ENCODE results near the gene MGMT. TPM values are rescaled to one million over a fixed set of nuclear protein-coding genes. Genes with fewer than 3 reads are reported as not detected.

MGMT gene
- total RNA-seq, 1 donor from 2014 or later, result 14.5 TPM

DNA sequence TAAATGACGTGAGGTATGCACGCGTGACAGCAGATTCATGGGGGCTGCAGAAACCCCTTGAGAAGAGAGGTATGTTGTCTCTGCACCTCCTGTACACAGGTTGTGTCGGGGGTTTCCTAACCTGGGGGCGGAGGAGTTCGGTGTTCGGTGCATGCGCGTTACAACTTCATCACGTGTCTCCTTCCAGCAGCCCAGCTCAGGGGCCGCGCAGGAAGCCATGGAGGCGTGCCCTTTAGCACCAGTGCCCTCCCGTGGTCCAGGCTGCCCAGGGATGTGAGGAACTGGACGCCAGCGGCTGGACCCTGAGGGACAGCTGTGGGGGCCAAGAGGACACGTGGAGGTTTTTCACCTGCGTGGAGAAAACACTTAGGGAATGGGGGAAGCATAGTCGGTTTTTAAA lies 310.6 kb downstream of the MGMT start:
- DNase-seq (ENCODE audit: missing footprints) (no peak), ATAC-seq (no peak)
- intact Hi-C loops (cut with DNase I), result no loop called here

DNA sequence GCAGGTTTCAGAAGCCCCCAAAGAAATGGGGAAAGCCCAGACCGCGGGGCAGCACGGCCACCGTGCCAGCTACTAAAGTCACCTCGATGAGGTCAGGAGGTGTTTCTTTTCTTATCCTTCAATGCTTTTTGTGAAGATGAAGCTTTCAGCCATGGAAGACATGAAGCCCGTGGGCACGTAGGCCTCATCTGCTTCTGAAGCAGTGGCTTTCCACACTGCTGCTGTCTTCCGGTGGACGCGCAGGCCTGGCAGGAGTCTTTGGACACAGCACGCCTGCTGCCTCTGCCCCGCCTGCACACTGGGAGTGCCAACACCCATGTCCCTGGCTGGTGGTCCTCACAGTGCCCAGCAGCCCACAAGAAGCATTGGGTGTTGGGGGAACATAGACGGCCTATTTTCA lies 311.5 kb downstream of the MGMT start:
- no peak for DNase-seq (ENCODE audit: missing footprints)
- intact Hi-C loops (cut with DNase I), result no loop called here
- ATAC-seq, result no peak

DNA sequence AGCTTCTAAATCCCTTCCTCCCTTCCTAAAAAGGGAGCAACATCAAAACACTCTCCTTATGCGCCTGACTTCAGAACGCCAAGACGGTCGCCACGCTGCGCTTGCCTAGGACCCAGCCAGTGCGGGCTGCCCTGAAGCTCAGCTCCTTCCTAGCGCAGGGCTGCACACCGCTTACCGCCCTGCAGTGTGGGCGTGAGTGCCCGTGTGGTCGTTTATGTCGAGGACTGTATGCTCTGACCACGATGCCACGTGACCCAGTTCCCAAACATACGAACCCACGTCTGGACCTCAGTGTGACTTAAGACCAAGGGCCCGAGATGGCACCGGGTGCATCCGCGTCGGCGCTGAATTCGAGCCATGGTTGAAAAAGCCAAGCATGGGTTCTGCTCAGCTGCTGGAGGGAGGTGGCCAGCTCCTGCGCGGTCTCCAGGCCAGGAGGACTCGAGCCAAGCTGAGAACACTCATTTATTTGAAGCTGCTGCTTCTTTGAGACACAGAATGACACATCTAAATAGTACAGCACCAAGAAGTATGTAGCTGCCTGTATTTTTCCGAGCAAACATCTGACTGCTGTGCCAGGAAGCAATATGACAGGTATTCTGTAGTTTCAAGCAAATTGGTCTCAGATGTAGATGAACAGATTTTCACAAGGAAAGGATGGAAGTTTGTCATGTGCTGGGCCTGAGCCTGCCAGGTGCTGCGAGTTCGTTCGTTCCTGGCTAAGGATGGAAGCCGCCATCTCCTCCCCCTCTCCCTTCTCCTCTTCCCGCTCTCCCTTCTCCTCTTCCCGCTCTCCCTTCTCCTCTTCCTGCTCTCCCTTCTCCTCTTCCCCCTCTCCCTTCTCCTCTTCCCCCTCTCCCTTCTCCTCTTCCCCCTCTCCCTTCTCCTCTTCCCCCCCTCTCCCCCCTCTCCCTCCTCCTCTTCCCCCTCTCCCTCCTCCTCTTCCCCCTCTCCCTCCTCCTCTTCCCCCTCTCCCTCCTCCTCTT lies 312.4 kb downstream of the MGMT start:
- no peak for DNase-seq (ENCODE audit: missing footprints)
- intact Hi-C loops (cut with DNase I), result no loop called here
- ATAC-seq, result no peak

DNA sequence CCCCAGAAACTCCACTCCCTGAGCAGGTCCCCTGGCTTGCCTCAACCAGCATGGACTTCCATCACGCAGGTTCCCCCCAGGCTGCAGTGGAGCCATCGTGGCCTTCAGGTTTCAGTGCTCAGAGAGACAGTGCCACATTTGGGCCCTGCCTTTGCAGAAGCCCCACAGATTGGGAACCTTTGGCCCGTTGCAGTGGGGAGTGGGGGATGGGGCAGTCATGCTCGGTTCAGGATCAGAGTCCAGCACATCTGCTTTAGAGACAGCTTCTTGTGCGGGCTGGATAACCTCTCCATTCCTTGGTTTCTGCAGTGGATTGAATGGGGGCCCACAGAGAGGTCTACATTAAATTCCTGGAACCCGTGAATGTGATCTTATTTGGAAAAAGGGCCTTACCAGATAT lies 313.2 kb downstream of the MGMT start:
- DNase-seq (ENCODE audit: missing footprints) (no peak), ATAC-seq (no peak)
- intact Hi-C loops (cut with DNase I), result no loop called here

DNA sequence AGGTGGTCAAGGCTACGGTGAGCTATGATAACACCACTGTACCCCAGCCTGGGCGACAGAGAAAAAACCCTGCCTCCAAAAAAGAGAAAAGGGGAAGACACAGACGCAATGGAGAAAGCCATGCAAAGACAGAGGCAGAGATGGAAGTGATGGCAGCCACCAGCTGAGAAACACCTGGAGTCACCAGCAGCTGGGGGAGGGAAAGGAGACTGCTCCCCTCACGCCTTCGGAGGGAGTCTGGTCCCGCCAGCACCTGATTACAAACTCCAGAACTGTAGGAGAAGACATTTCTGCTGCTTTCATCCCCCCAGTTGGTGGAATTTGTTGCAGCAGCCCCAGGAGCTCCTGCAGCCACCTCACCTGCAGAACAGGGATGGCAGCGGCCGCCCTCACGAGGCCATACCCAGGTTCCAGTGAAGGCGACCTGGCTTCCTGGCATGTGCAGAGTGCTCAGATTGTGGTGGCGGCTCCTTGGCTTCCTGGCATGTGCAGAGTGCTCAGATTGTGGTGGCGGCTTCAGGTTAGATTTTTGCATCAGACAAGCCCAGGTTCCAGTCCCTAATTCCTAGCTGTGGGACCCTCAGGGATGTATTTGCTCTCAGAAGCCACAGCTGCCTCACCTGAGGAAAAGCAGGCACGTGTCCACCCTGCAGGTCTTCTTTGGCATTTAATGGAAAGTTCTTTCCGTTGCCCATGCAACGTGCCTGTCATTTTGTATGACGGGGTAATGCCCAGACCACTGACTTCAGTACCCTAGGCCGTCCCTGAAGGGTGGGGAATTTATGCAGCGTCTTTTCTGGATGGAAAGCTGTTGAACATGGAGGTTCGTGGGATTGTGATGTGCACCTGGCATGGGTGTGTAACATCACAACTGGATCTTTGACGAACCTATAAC lies 314.1 kb downstream of the MGMT start:
- DNase-seq (ENCODE audit: missing footprints) (no peak), ATAC-seq (no peak)
- intact Hi-C loops (cut with DNase I), result no loop called here

DNA sequence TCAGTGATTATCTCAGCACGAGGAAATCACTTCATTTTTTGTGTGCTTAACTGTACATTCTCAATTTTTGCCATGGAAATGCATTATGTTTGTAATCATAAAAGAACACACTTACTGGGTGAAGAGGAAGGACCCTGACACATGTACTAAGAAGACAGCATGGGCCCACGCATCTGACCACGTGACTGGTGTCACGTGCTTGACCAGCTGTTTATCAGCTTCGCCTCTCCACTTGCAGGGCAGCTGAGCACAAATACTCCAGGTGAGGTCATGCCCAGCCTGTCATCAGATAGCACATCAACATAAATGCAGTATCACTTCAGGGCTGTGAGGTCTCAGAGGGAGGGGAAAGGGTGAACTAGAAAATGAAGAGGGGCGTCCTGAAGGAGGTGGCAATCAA lies 317.2 kb downstream of the MGMT start:
- DNase-seq (ENCODE audit: missing footprints) (no peak), ATAC-seq (no peak)
- intact Hi-C loops (cut with DNase I), result no loop called here

DNA sequence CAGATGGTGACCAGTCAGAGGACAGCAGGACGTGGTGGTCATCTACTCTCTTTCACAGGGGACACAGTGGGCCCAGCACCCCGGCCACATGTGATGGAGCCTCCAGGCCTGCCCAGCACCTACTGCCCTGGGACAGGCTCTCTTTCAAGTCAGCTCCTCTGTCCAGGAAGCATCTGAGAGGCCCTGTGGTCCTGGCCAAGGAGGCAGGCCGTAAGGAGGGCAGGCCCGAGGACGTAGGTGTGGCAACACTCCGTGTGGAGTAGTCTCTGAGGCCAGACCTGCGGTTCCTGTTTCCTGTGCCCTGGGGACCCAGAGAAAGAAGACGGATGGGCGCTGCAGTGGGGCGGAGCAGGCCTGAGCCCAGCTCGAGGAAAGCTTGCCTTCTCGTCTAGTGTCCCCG lies 317.9 kb downstream of the MGMT start:
- intact Hi-C loops (cut with DNase I), result no loop called here
- DNase-seq (ENCODE audit: missing footprints), result no peak
- no peak for ATAC-seq

DNA sequence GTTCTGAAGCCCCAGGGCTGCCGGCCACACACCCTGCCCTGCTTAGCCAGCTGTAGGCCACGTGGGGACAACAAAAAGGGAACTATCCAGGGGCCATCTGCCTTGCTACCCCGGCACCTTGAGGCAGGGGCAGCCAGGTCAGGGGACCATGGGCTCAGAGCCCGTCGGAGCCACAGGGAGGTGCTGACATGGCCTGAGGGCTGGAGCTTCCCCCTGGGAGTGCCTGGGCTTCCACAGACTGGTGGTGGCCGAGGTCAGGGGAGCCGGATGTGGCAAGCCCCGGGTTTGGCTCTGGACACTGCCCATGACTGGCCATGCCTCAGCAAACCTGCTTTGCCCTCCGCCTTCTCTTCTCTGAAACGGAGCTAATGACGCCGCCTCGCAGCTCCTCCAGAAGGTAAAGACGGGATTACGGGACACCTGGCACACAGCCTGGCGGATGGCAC lies 318.5 kb downstream of the MGMT start:
- DNase-seq (ENCODE audit: missing footprints) (no peak), ATAC-seq (no peak)
- intact Hi-C loops (cut with DNase I), result no loop called here

DNA sequence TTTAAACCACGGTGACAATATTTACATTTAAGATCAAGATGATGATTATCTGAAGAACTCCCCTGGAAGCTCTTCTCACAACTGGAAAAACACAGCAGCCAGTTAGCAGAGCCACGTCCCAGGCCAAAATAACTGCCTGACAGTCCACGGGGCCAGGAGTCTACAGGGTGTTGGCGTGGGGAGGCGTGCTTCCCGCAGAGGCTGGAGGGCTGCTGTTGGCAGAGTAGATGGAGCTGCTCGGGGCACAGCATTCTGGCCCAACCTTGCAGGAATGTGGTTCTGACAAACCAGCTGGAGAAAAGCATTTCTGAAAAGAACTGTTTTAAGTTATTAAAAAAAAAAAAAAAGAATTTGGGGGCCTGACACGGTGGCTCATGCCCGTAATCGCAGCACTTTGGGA lies 319.2 kb downstream of the MGMT start:
- ATAC-seq, result no peak
- intact Hi-C loops (cut with DNase I), result no loop called here
- no peak for DNase-seq (ENCODE audit: missing footprints)

DNA sequence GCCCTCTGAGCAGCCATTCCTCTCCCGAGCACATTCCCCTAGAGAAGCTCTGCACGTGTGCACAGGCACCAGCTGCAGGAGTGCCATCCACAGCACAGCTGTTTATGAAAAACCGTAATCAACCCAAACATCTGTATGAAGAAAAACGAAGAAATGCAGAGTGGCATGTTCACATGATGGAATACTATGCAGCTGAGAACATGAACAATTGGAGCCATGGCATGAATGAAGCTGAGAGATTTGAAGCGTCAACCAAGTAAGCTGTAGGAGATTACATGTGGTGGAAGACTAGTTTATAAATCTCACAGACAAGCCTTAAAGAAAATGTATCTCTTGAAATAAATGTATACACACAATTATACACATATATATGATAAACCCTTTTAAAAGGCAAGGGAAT lies 320.5 kb downstream of the MGMT start:
- DNase-seq (ENCODE audit: missing footprints) (no peak), ATAC-seq (no peak)
- intact Hi-C loops (cut with DNase I), result no loop called here

DNA sequence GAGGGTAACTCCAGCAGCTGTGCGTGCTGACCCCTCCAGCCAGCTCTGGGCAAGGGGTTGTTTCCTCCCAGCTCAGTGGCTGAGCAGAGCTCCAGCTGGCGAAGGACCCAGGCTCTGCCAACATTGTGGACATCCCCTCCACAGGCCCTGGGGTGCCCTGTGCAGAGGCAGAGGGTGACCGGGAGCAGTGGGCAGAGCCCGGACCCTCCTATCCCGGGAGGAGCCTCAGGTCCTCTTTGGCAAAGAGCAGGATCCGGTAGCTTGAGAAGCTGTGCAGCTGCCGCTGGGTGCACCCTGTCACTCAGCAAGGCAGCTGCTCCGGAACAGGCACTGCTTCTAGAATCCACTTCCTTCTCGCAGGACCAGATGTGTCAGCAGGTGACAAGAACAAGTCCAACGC lies 321.2 kb downstream of the MGMT start:
- intact Hi-C loops (cut with DNase I), result no loop called here
- no peak for ATAC-seq
- DNase-seq (ENCODE audit: missing footprints), result no peak

DNA sequence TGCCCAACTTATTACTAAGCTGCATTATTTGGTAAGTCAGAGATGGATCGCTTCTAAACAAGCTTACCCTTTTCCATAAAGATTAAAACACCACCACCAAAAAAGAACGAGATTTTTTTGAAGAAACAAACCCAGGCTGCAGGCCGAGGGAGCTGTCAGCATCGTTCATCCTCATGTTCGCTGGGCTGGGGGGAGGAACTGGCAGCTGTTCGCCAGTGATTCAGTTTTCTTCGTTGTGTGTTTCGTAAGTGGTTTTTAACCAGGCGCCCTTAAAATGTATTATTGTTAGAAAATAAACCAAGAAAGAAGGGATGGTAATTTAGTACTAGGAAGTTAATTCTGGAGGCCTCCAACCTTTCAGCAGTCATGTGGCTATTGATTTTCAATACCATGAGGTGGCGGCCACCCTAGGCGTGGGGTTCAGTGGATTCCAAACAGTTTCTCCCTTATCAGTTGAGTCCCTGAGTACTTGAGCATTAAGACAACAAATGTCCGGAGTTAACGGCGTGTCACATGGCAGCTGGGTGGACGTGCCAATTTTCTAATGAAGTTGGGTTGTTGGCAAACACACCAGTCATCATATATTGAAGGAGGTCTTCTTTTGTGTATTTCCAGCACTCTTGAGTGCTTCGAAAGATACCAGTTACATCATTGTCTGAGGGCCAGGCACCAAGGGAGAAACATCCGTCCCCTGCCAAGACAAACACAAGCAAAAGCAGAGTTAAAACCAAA lies 323.8 kb downstream of the MGMT start:
- ATAC-seq (no peak), DNase-seq (ENCODE audit: missing footprints) (no peak)
- intact Hi-C loops (cut with DNase I), result no loop called here

DNA sequence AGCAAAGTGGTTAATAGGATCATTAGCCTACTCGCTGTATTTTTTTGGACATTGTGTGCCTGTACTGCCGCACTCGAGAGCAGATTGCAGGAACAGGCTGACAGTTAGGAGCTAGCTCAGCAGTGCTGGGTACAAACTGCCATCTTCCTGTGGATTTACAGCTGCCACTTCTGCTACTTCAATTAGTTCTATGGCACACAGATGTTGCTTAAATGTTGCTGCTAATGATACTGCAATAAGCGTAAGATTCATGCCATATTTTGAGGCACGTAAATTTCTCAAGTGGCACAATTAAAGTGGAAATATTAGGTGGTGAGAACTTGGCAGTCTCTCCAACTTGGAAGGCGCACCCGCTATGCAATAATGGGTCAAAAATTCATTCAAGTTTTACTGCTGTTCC lies 325.1 kb downstream of the MGMT start:
- ATAC-seq (no peak), DNase-seq (ENCODE audit: missing footprints) (no peak)
- intact Hi-C loops (cut with DNase I), result no loop called here

DNA sequence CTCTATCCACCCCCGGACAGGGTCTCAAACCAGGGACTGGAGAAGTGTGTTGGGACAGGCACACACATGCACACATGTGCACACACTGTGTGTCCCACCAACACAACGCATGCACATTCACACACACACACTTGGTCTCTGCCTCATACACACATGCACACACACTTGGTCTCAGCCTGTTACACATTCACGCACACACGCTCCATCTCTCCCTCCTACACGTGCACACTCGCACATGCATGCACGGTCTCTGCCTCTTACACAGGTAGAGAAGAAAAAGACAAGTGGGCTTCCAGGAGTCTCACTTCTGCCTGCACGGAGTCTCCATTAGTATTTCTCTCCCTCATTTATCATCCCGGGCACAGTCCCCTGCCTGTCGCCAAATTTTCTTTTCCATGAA lies 325.8 kb downstream of the MGMT start:
- ATAC-seq (no peak), DNase-seq (ENCODE audit: missing footprints) (no peak)
- intact Hi-C loops (cut with DNase I), result no loop called here

DNA sequence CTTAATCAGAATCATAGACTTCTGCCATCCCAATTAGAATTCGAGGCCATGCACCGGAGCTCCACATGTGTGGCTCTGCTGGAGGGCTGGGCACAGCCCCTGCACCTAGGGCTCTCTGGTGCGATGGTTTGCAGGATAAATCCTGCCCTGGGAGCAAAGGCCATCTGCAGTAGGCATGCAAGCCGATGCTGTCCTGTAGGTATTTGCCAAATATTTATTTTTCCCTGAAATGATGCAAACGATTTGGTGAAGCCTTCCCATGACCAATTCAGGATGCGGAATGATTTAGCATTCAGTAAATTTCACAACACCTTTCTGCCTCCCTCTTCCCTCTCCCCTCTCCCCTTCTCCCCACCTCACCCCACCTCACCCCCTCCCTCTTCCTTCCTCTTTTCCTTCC lies 326.4 kb downstream of the MGMT start:
- DNase-seq (ENCODE audit: missing footprints) (no peak), ATAC-seq (no peak)
- intact Hi-C loops (cut with DNase I), result no loop called here

DNA sequence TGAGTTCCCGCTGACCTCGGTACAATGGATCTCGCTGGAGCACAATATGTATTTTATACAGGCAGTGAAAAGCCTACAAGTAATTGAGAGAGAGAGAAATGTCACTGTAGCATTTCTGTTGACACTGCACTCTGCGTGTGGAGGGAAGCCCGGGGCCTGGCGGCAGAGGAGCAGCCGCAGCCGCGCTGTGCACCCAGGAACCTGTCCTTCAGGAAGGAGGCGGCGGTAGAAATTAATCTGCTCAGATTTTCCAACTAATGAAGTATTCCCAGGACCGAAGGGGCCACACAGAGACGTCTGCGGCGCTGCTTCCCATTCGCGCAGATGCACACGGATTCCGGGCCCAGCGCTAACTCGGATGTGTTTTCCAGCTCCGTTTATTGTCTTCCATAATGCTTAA lies 327.0 kb downstream of the MGMT start:
- no peak for DNase-seq (ENCODE audit: missing footprints)
- ATAC-seq, result no peak
- intact Hi-C loops (cut with DNase I), result no loop called here

DNA sequence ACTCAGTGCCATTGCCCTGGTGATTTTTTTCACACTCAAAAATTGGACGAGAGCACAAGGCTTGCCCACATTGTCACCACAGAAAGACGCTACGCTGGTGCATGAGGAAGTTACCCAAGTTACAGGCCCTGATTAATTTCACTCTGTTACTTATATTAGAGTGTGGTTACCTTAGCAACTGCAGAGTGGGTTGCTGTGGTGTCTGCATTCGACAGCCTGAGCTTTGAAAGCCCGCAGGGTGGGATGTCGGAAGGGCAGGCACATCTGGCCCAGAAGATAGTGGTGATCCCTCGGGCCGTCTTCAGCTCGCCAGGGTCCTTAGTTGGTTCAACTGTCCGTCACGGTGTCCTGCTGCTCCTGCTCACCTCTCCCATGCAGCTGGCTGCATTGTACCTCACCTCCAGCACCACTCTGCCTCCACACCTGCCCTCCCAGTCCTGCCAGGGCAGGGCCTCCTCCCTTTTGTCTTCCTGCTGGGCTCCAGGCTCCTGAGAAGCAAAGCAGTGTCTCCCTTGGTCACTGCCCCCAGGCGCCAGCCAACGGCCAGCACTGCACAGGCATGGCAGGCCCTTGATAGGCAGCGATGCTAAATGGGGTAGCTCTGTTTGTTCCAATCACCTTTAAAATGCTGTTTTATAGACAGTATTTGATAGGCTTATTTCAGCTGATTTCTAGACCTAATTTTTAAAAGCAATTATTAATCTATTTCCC lies 329.8 kb downstream of the MGMT start:
- no peak for DNase-seq (ENCODE audit: missing footprints)
- no peak for ATAC-seq
- intact Hi-C loops (cut with DNase I), result no loop called here

DNA sequence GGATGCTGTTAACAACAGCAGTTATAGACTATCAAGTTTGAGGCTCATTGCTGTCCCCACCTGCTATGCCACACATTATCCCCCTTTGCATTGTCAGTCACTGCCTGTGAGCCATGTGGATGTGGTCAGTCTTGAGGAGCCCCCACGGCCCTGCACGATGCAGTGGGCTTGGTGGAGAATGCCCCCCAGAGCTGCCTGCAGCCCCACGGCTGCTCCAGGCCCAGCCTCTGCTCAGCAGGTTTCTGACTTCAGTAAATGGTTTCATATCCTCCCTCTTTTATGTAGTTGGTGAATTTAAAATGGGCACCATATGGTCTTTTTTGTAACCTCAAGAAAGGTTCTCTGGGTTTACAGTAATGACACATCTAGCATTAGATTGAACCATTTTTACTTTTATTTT lies 332.9 kb downstream of the MGMT start:
- intact Hi-C loops (cut with DNase I), result no loop called here
- DNase-seq (ENCODE audit: missing footprints) (no peak), ATAC-seq (no peak)

Measured in Right ventricle myocardium inferior (tissue), 1 donor.